GM21526 (cell line): Measurements from ENCODE around the gene SHC1.

ENCODE experiments used
- ATAC-seq: cut with Tn5 transposase; IDR thresholded peaks from one replicate; pipeline ENCODE4 v1.9.1; 2021; ENCODE audit warnings: moderate library complexity; ENCODE audit not compliant: unreplicated experiment, low FRiP score

The SHC1 gene

GRCh38 chr1:155008015-155008941, 37.7 kb upstream of the SHC1 start:
- ATAC-seq = no peak

GRCh38 chr1:155007251-155007828, 36.8 kb upstream of the SHC1 start:
- no peak for ATAC-seq

GRCh38 chr1:155006601-155007101, 36.1 kb upstream of the SHC1 start:
- ATAC-seq = no peak

GRCh38 chr1:155005076-155006011, 34.8 kb upstream of the SHC1 start:
- no peak for ATAC-seq

- ATAC-seq = no peak
Observed at GRCh38 chr1:155004352-155005075, 34.0 kb upstream of the SHC1 start.

GRCh38 chr1:155003766-155004351, 33.3 kb upstream of the SHC1 start:
- ATAC-seq = no peak

GRCh38 chr1:155003227-155003765, 32.7 kb upstream of the SHC1 start:
- ATAC-seq = no peak

- ATAC-seq = no peak
Observed at GRCh38 chr1:155002464-155003226, 32.1 kb upstream of the SHC1 start, which contains the start of gene ZBTB7B. Gene ZBTB7B (plus strand): TSS chr1:155002802. CDS start chr1:155014661, 11,859 bp downstream.

GRCh38 chr1:155001675-155002463, 31.3 kb upstream of the SHC1 start:
- peak; percentile 48 for ATAC-seq

GRCh38 chr1:155001425-155001674, 30.8 kb upstream of the SHC1 start:
- ATAC-seq = no peak

GRCh38 chr1:155000726-155001424, 30.3 kb upstream of the SHC1 start:
- ATAC-seq = peak; percentile 36

GRCh38 chr1:155000411-155000725, 29.8 kb upstream of the SHC1 start:
- ATAC-seq = no peak

- ATAC-seq = no peak
Observed at GRCh38 chr1:154999571-155000410, 29.2 kb upstream of the SHC1 start.

- ATAC-seq = no peak
Observed at GRCh38 chr1:154998818-154999570, 28.4 kb upstream of the SHC1 start.

- ATAC-seq = no peak
Observed at GRCh38 chr1:154998201-154998780, 27.7 kb upstream of the SHC1 start.
